Measurements from ENCODE around the gene ZNF624. TPM values are rescaled to one million over a fixed set of nuclear protein-coding genes. Genes with fewer than 3 reads are reported as not detected.

The ZNF624 gene
- polyA plus RNA-seq, 1 experiment = 0.90 TPM

DNA sequence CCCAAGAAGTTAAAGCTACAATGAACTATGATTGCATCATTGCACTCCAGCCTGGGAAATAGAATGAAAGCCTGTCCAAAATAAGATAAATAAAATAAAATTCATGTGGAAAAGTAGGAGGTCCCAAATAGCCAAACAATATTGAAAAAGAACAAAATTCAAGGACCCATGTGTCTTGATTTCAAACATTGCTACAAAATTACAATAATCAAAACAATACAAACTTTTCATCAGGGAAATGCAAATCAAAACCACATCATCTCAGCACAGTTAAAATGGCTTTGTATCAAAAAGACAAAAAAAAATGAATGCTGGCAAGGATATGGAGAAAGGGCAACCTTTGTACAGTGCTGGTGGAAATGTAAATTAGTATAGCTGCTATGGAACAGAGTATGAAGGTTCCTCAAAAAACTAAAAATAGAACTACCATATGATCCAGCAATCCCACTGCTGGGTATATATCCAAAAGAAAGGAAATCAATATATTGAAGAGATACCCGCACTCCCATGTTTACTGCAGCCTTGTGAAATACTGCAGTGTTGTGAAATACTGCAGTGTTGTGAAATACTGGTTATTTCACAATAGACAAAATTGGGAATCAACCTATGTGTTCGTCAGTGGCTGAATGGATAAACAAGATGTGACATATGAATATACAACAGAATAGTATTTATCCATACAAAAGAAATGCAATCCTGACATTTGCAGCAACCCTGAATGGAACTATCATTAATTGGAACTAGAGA lies 60.1 kb downstream of the ZNF624 start:
- CTCF ChIA-PET = interaction anchor here (0.7 kb wide), 1 partner anchor 141 kb away, joined by 5 read pairs; no protein-coding TSS in a partner anchor
- TF ChIP-seq, protein P1, sequence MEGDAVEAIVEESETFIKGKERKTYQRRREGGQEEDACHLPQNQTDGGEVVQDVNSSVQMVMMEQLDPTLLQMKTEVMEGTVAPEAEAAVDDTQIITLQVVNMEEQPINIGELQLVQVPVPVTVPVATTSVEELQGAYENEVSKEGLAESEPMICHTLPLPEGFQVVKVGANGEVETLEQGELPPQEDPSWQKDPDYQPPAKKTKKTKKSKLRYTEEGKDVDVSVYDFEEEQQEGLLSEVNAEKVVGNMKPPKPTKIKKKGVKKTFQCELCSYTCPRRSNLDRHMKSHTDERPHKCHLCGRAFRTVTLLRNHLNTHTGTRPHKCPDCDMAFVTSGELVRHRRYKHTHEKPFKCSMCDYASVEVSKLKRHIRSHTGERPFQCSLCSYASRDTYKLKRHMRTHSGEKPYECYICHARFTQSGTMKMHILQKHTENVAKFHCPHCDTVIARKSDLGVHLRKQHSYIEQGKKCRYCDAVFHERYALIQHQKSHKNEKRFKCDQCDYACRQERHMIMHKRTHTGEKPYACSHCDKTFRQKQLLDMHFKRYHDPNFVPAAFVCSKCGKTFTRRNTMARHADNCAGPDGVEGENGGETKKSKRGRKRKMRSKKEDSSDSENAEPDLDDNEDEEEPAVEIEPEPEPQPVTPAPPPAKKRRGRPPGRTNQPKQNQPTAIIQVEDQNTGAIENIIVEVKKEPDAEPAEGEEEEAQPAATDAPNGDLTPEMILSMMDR (IDR thresholded peaks at IDR 0.05; ENCODE audit: insufficient read depth, low read depth, low read length) = no peak
- H3K4me3 ChIP-seq (ENCODE audit: low read depth, low read length) = no peak overlapping the region
- no peak for DNase-seq (ENCODE audit: low read depth)
- peaks cover 6% of the 10 kb centered on the region for H3K27me3 ChIP-seq (ENCODE audit: control insufficient read depth, insufficient read depth, low read length)
- POLR2A ChIA-PET = no interaction called here
- H3K36me3 ChIP-seq (ENCODE audit: control insufficient read depth, insufficient read depth, low read length) = no peaks in the 10 kb centered on the region

DNA sequence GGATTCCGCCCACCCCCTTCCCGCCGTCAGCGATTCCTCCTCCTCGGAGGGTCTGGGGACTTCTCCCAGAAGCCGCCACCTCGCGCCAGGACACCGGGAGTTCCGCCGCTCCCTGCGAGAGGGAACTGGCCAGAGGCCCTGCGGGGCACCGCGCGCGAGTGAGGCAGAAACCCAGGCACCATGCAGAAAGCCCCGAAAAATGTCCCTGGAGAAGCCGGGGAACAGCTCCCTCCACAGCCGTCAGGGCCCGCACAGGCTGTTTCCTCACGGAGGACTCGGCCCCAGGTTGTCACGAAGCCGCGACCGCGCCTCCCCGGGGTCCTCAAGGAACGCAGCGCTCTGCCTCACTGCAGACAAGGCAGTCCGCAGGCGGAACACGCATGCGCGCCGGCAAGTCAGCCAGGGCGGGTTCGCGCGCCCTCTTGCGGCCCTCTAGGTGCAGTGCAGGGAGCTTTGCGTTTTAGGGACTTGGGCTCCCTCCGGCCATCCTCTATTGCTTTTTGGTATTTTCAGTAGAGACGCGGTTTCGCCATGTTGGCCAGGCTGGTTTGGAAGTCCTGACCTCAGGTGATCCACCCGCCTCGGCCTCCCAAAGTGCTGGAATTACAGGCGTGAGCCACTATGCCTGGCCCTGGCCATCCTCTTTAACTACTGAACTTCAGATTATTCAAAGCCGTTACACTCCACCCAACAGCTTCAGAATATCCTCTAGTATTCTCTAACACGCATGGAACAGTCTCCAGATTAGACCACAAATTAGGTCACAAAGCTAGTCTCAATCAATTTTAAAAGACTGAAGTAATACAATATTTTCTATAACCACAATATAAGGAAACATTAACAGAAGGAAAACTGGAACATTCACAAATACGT lies 64.3 kb downstream of the ZNF624 start:
- no peaks in the 10 kb centered on the region for H3K36me3 ChIP-seq (ENCODE audit: control insufficient read depth, insufficient read depth, low read length)
- peak overlapping the region; percentile 59 for H3K4me3 ChIP-seq (ENCODE audit: low read depth, low read length)
- CTCF ChIA-PET = interaction anchor here (0.6 to 2.5 kb wide), 16 partner anchors 8 to 231 kb away, joined by 3 to 14 read pairs (median 4); partner anchors contain the start of gene ZNF287
- POLR2A ChIA-PET = no interaction called here
- H3K27me3 ChIP-seq (ENCODE audit: control insufficient read depth, insufficient read depth, low read length) = peaks cover 2% of the 10 kb centered on the region
- peak; percentile 34 for DNase-seq (ENCODE audit: low read depth)
- TF ChIP-seq, protein P1 (IDR thresholded peaks at IDR 0.05; ENCODE audit: insufficient read depth, low read depth, low read length) = peak; percentile 99

DNA sequence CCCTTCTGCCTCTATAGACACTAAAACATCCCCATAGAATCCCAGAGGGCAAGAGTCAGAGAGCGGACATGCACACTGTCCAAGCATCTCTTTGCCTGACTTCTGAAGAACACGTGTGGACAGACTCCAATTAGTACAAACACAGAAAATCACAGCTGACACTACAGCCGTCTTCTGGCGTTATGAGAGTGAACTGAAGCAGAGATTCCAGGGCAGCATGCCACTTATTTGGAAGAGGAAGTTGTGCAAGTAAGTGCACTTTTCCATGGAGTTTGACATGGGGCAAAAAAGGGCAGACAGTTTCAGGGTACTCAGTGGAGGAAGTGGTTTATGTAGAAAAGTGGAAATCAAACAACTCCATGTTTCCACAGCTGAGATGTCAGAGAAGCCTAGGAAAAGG lies 67.9 kb downstream of the ZNF624 start:
- POLR2A ChIA-PET = no interaction called here

DNA sequence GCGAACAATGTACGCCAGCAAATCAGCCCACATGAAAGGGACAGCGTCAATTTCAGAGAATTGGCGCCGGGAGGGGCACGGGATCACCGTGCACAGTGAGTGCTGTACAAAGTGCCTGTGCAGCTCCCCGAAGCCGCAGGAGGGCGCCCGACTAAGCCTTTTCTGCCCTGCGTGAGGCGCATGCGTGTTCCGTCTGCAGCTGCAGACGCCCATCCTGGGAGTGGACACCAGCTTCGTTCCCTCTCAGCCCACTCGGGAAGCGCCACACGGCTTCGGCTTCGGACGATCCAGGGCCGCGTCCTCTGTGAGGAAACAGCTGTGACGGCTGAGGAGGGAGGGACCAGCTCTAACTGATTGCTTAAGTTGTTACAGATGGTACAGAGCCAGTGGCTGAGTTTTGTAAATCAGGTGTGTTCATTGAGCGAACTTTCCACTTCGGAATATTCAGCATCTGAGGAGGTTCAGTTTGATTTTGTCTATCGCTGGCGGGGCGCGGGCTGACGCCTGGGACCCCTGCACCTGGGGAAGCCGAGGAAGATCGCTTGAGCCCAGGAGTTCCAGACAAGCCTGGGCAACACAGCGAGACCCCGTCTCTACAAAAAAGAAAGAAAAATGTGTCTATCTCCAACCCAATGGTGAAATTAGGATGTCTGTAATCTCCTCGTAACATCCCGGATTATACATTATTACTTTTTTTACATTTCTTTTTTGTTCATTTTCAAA lies 69.2 kb downstream of the ZNF624 start:
- ChIA-PET POLR2A (interaction anchor here (0.5 kb wide), 1 partner anchor 142 kb away, joined by 4 read pairs; no protein-coding TSS in a partner anchor), CTCF (interaction anchor here (0.5 to 1.6 kb wide), 10 partner anchors 9 to 437 kb away, joined by 3 to 6 read pairs (median 4); partner anchors contain the start of gene ZNF287)
- Histone ChIP-seq H3K27me3 (ENCODE audit: control insufficient read depth, insufficient read depth, low read length) (peaks cover 4% of the 10 kb centered on the region), H3K4me3 (ENCODE audit: low read depth, low read length) (peak overlapping the region; percentile 26), H3K36me3 (ENCODE audit: control insufficient read depth, insufficient read depth, low read length) (no peaks in the 10 kb centered on the region)
- TF ChIP-seq, protein P1 (IDR thresholded peaks at IDR 0.05; ENCODE audit: insufficient read depth, low read depth, low read length) = peak; percentile 97
- DNase-seq (ENCODE audit: low read depth) = peak; percentile 43

More for the DNA sequence above, 67.9 kb downstream of the ZNF624 start:
- peaks cover 4% of the 10 kb centered on the region for H3K27me3 ChIP-seq (ENCODE audit: control insufficient read depth, insufficient read depth, low read length)
- TF ChIP-seq, protein P1 (IDR thresholded peaks at IDR 0.05; ENCODE audit: insufficient read depth, low read depth, low read length) = no peak
- DNase-seq (ENCODE audit: low read depth) = no peak
- CTCF ChIA-PET = interaction anchor here (0.6 to 2.1 kb wide), 3 partner anchors 17 to 728 kb away, joined by 5 to 8 read pairs (median 6); partner anchors contain the start of gene ZNF287
- no peaks in the 10 kb centered on the region for H3K36me3 ChIP-seq (ENCODE audit: control insufficient read depth, insufficient read depth, low read length)
- H3K4me3 ChIP-seq (ENCODE audit: low read depth, low read length) = no peak overlapping the region

Measured in BJ (cell line).